ENCODE data around the gene PPP1CB.

Gene PPP1CB

GRCh38 chr2:28721601-28722191, 29.9 kb upstream of the PPP1CB start:
- no peak for TF ChIP-seq CTCF (IDR thresholded peaks at IDR 0.05)
- Histone ChIP-seq H3K27ac (no peak overlapping the region), H3K4me3 (no peak overlapping the region)
- DNase-seq (ENCODE audit: low spot score) = no peak

GRCh38 chr2:28725021-28725711, 26.5 kb upstream of the PPP1CB start:
- Histone ChIP-seq H3K4me3 (no peak overlapping the region), H3K27ac (peak overlapping the region in 1 of 2 donors; percentile 12)
- no peak for TF ChIP-seq CTCF (IDR thresholded peaks at IDR 0.05)
- DNase-seq (ENCODE audit: low spot score) = no peak

- Histone ChIP-seq H3K4me3 (no peak overlapping the region), H3K27ac (no peak overlapping the region)
- no peak for TF ChIP-seq CTCF (IDR thresholded peaks at IDR 0.05)
- DNase-seq (ENCODE audit: low spot score) = no peak
Measured at GRCh38 chr2:28726177-28726576, 25.5 kb upstream of the PPP1CB start.

GRCh38 chr2:28729698-28730097, 21.9 kb upstream of the PPP1CB start:
- Histone ChIP-seq H3K4me3 (no peak overlapping the region), H3K27ac (peak overlapping the region in 1 of 2 donors; percentile 3)
- no peak for DNase-seq (ENCODE audit: low spot score)
- TF ChIP-seq CTCF (IDR thresholded peaks at IDR 0.05) = no peak

- Histone ChIP-seq H3K4me3 (no peak overlapping the region), H3K27ac (peak overlapping the region in 1 of 2 donors; percentile 15)
- no peak for DNase-seq (ENCODE audit: low spot score)
- no peak for TF ChIP-seq CTCF (IDR thresholded peaks at IDR 0.05)
Measured at GRCh38 chr2:28730641-28731146, 20.9 kb upstream of the PPP1CB start.

GRCh38 chr2:28735511-28735910, 16.1 kb upstream of the PPP1CB start:
- no peak for DNase-seq (ENCODE audit: low spot score)
- peak overlapping the region; percentile 80 to 91 for H3K27ac ChIP-seq
- TF ChIP-seq CTCF (IDR thresholded peaks at IDR 0.05) = no peak
- H3K4me3 ChIP-seq = peak overlapping the region; percentile 69

- peak; percentile 93 for DNase-seq (ENCODE audit: low spot score)
- peak overlapping the region; percentile 69 for H3K4me3 ChIP-seq
- TF ChIP-seq CTCF (IDR thresholded peaks at IDR 0.05) = no peak
- H3K27ac ChIP-seq = peak overlapping the region; percentile 80 to 91
Measured at GRCh38 chr2:28736034-28736433, 15.6 kb upstream of the PPP1CB start.

All from coronary artery (tissue), 2 donors.